Anterior cingulate cortex (tissue), 58 donors: ENCODE results near the gene KRT10.
"Not testable (repeated sequence)": the region's sequence is repeated elsewhere in the genome, so short reads cannot be mapped to it uniquely, and the experiment has no call there.

Source experiments
- DNase-seq, 58 donors: peaks; one replicate each; lab custom pipeline; 2025; lab: John Stamatoyannopoulos, UW

KRT10 gene

GRCh38 chr17:40836020-40836419 lies 13.6 kb upstream of the KRT10 start:
- DNase-seq: no peak

GRCh38 chr17:40833882-40834281 lies 11.5 kb upstream of the KRT10 start:
- no peak for DNase-seq

- no peak for DNase-seq
These were observed 10.4 kb upstream of the KRT10 start for GRCh38 chr17:40832840-40833239.

GRCh38 chr17:40830085-40830776 lies 7.8 kb upstream of the KRT10 start:
- no peak for DNase-seq

- DNase-seq: no peak
These were observed 6.1 kb upstream of the KRT10 start for GRCh38 chr17:40828454-40829044.

GRCh38 chr17:40827746-40828453 lies 5.5 kb upstream of the KRT10 start:
- no peak for DNase-seq

- DNase-seq: no peak
These were observed 3.2 kb upstream of the KRT10 start for GRCh38 chr17:40825599-40825998.

GRCh38 chr17:40824015-40824832 lies 1.8 kb upstream of the KRT10 start:
- no peak for DNase-seq

GRCh38 chr17:40821536-40821935 lies 878 bp downstream of the KRT10 start:
- no peak for DNase-seq

GRCh38 chr17:40820228-40820838 lies 2.1 kb downstream of the KRT10 start:
- no peak for DNase-seq

- no peak for DNase-seq
These were observed 2.8 kb downstream of the KRT10 start for GRCh38 chr17:40819528-40820125.

GRCh38 chr17:40818733-40819527 lies 3.5 kb downstream of the KRT10 start:
- peak in 55 of 58 donors; percentile 18 to 82 (median 64) for DNase-seq

- DNase-seq: no peak
These were observed 4.1 kb downstream of the KRT10 start for GRCh38 chr17:40818343-40818732.

- DNase-seq: no peak
These were observed 5.2 kb downstream of the KRT10 start for GRCh38 chr17:40817103-40817682.

GRCh38 chr17:40816569-40816968 lies 5.8 kb downstream of the KRT10 start:
- no peak for DNase-seq

- DNase-seq: no peak
These were observed 7.0 kb downstream of the KRT10 start for GRCh38 chr17:40815381-40815780.

GRCh38 chr17:40814657-40815056 lies 7.8 kb downstream of the KRT10 start:
- DNase-seq: not testable (repeated sequence)

GRCh38 chr17:40813804-40814203 lies 8.6 kb downstream of the KRT10 start:
- DNase-seq: no peak

- DNase-seq: no peak
These were observed 9.8 kb downstream of the KRT10 start for GRCh38 chr17:40812639-40813038.
